ENCODE results near the gene BDNF.

The BDNF gene

GRCh38 chr11:27699926-27700350, 317 bp downstream of the BDNF start:
- H3K36me3 ChIP-seq (ENCODE audit: insufficient read depth, low read length): no peaks in the 10 kb centered on the region
- DNase-seq (ENCODE audit: low read depth, low spot score): no peak
- H3K4me3 ChIP-seq: 0 out of 2 replicates have a peak overlapping the region, but pooled peaks have one; percentile 29
- TF ChIP-seq FOXP2 (optimal IDR thresholded peaks at IDR 0.05; ENCODE audit: control extremely low read depth, extremely low read length, insufficient read depth) (no peak), EZH2 (IDR thresholded peaks at IDR 0.05) (no peak), POLR2AphosphoS5 (IDR thresholded peaks at IDR 0.05; ENCODE audit: borderline replicate concordance, low read depth, low read length) (no peak)
- H3K9me3 ChIP-seq (ENCODE audit: low read depth, low read length): no peaks in the 10 kb centered on the region
- H3K9ac ChIP-seq (ENCODE audit: insufficient read length): no peak overlapping the region
- H3K27ac ChIP-seq: no peak overlapping the region

- Histone ChIP-seq H3K9ac (ENCODE audit: insufficient read length) (no peak overlapping the region), H3K27ac (no peak overlapping the region)
- TF ChIP-seq FOXP2 (optimal IDR thresholded peaks at IDR 0.05; ENCODE audit: control extremely low read depth, extremely low read length, insufficient read depth) (no peak), EZH2 (IDR thresholded peaks at IDR 0.05) (no peak), POLR2AphosphoS5 (IDR thresholded peaks at IDR 0.05; ENCODE audit: borderline replicate concordance, low read depth, low read length) (no peak)
Measured at GRCh38 chr11:27699242-27699925, 871 bp downstream of the BDNF start.

GRCh38 chr11:27698872-27699241, 1.4 kb downstream of the BDNF start:
- no peak overlapping the region for H3K9ac ChIP-seq (ENCODE audit: insufficient read length)
- no peaks in the 10 kb centered on the region for H3K36me3 ChIP-seq (ENCODE audit: insufficient read depth, low read length)
- H3K4me3 ChIP-seq: peak overlapping the region; percentile 58
- no peak for DNase-seq (ENCODE audit: low read depth, low spot score)
- no peak overlapping the region for H3K27ac ChIP-seq
- TF ChIP-seq POLR2AphosphoS5 (IDR thresholded peaks at IDR 0.05; ENCODE audit: borderline replicate concordance, low read depth, low read length): no peak
- TF ChIP-seq FOXP2 (optimal IDR thresholded peaks at IDR 0.05; ENCODE audit: control extremely low read depth, extremely low read length, insufficient read depth): no peak
- no peak for TF ChIP-seq EZH2 (IDR thresholded peaks at IDR 0.05)
- no peaks in the 10 kb centered on the region for H3K9me3 ChIP-seq (ENCODE audit: low read depth, low read length)

More at GRCh38 chr11:27699242-27699925, 871 bp downstream of the BDNF start:
- Histone ChIP-seq H3K36me3 (ENCODE audit: insufficient read depth, low read length) (no peaks in the 10 kb centered on the region), H3K4me3 (no peak overlapping the region), H3K9me3 (ENCODE audit: low read depth, low read length) (no peaks in the 10 kb centered on the region)
- no peak for DNase-seq (ENCODE audit: low read depth, low spot score)

GRCh38 chr11:27697679-27698275, 2.5 kb downstream of the BDNF start:
- H3K4me3 ChIP-seq: no peak overlapping the region
- no peak overlapping the region for H3K27ac ChIP-seq
- no peak for DNase-seq (ENCODE audit: low read depth, low spot score)
- no peaks in the 10 kb centered on the region for H3K9me3 ChIP-seq (ENCODE audit: low read depth, low read length)
- no peak for TF ChIP-seq FOXP2 (optimal IDR thresholded peaks at IDR 0.05; ENCODE audit: control extremely low read depth, extremely low read length, insufficient read depth)
- TF ChIP-seq POLR2AphosphoS5 (IDR thresholded peaks at IDR 0.05; ENCODE audit: borderline replicate concordance, low read depth, low read length): no peak
- no peak for TF ChIP-seq EZH2 (IDR thresholded peaks at IDR 0.05)
- H3K36me3 ChIP-seq (ENCODE audit: insufficient read depth, low read length): no peaks in the 10 kb centered on the region
- H3K9ac ChIP-seq (ENCODE audit: insufficient read length): no peak overlapping the region

GRCh38 chr11:27696961-27697360, 3.3 kb downstream of the BDNF start:
- no peak for DNase-seq (ENCODE audit: low read depth, low spot score)
- TF ChIP-seq FOXP2 (optimal IDR thresholded peaks at IDR 0.05; ENCODE audit: control extremely low read depth, extremely low read length, insufficient read depth) (no peak), POLR2AphosphoS5 (IDR thresholded peaks at IDR 0.05; ENCODE audit: borderline replicate concordance, low read depth, low read length) (no peak), EZH2 (IDR thresholded peaks at IDR 0.05) (no peak)
- Histone ChIP-seq H3K27ac (no peak overlapping the region), H3K36me3 (ENCODE audit: insufficient read depth, low read length) (no peaks in the 10 kb centered on the region), H3K9me3 (ENCODE audit: low read depth, low read length) (no peaks in the 10 kb centered on the region), H3K4me3 (no peak overlapping the region), H3K9ac (ENCODE audit: insufficient read length) (no peak overlapping the region)

- no peak overlapping the region for H3K9ac ChIP-seq (ENCODE audit: insufficient read length)
Measured at GRCh38 chr11:27696115-27696514, 4.1 kb downstream of the BDNF start.

GRCh38 chr11:27694992-27695391, 5.3 kb downstream of the BDNF start:
- Histone ChIP-seq H3K9ac (ENCODE audit: insufficient read length) (no peak overlapping the region), H3K27ac (no peak overlapping the region), H3K9me3 (ENCODE audit: low read depth, low read length) (no peaks in the 10 kb centered on the region), H3K36me3 (ENCODE audit: insufficient read depth, low read length) (no peaks in the 10 kb centered on the region), H3K4me3 (no peak overlapping the region)
- TF ChIP-seq POLR2AphosphoS5 (IDR thresholded peaks at IDR 0.05; ENCODE audit: borderline replicate concordance, low read depth, low read length) (no peak), EZH2 (IDR thresholded peaks at IDR 0.05) (no peak), FOXP2 (optimal IDR thresholded peaks at IDR 0.05; ENCODE audit: control extremely low read depth, extremely low read length, insufficient read depth) (no peak)
- no peak for DNase-seq (ENCODE audit: low read depth, low spot score)

More at GRCh38 chr11:27696115-27696514, 4.1 kb downstream of the BDNF start:
- H3K27ac ChIP-seq: no peak overlapping the region
- no peak for DNase-seq (ENCODE audit: low read depth, low spot score)
- H3K4me3 ChIP-seq: no peak overlapping the region
- no peak for TF ChIP-seq EZH2 (IDR thresholded peaks at IDR 0.05)
- H3K9me3 ChIP-seq (ENCODE audit: low read depth, low read length): no peaks in the 10 kb centered on the region
- no peaks in the 10 kb centered on the region for H3K36me3 ChIP-seq (ENCODE audit: insufficient read depth, low read length)

- DNase-seq (ENCODE audit: low read depth, low spot score): no peak
- H3K9ac ChIP-seq (ENCODE audit: insufficient read length): no peak overlapping the region
- H3K4me3 ChIP-seq: no peak overlapping the region
- no peaks in the 10 kb centered on the region for H3K9me3 ChIP-seq (ENCODE audit: low read depth, low read length)
- H3K36me3 ChIP-seq (ENCODE audit: insufficient read depth, low read length): no peaks in the 10 kb centered on the region
- TF ChIP-seq FOXP2 (optimal IDR thresholded peaks at IDR 0.05; ENCODE audit: control extremely low read depth, extremely low read length, insufficient read depth) (no peak), EZH2 (IDR thresholded peaks at IDR 0.05) (no peak), POLR2AphosphoS5 (IDR thresholded peaks at IDR 0.05; ENCODE audit: borderline replicate concordance, low read depth, low read length) (no peak)
- no peak overlapping the region for H3K27ac ChIP-seq
Measured at GRCh38 chr11:27693398-27693797, 6.9 kb downstream of the BDNF start.
